Left ventricle myocardium inferior (tissue), 1 donor: ENCODE results near the gene VIPR1. TPM values are rescaled to one million over a fixed set of nuclear protein-coding genes. Genes with fewer than 3 reads are reported as not detected.

ENCODE experiments used
- DNase-seq: peaks from one replicate; pipeline ENCODE4 v3.0.0-alpha.2; 2020
- H3K27ac ChIP-seq: fragments of 200-600 bp; replicated peaks from 2 replicates; pipeline ENCODE4 v1.8.0; 2021
- H3K27me3 ChIP-seq: fragments of 200-600 bp; 2 replicates; pipeline ENCODE4 v1.8.0; 2021; ENCODE audit warnings: low read depth
- H3K36me3 ChIP-seq: fragments of 200-600 bp; 2 replicates; pipeline ENCODE4 v1.8.0; 2021
- H3K4me1 ChIP-seq: fragments of 200-600 bp; 2 replicates; pipeline ENCODE4 v1.8.0; 2021
- H3K4me3 ChIP-seq: fragments of 200-600 bp; 2 replicates; pipeline ENCODE4 v1.8.0; 2021; ENCODE audit warnings: mild to moderate bottlenecking, moderate library complexity
- H3K9me3 ChIP-seq: fragments of 200-600 bp; replicated peaks from 2 replicates; pipeline ENCODE4 v1.8.0; 2021
- CTCF ChIP-seq: fragments of 200-600 bp; IDR thresholded peaks from 2 replicates; pipeline ENCODE4 v1.8.0; 2021; ENCODE audit warnings: antibody characterized with exemption, mild to moderate bottlenecking, borderline replicate concordance
- intact Hi-C: fragments of 100-400 bp; cut with micrococcal nuclease; formaldehyde crosslinking; loops from one replicate; pipeline ENCODE4 v1.11.0; 2022
- total RNA-seq: library from RNA; stranded (reverse); fragmentation: NEBNext Ultra II Directional; extraction: Animal tissue kit (Norgen Biotek cat#: 25700); gene quantifications from one replicate; pipeline ENCODE4 v1.2.1, GENCODE V29; 2021
- donor health status: DM: no; HTN: yes; CAD: no; lungs with severe emphysema.

The VIPR1 gene
- total RNA-seq, 1 donor from 2014 or later = 1.7 TPM

- H3K4me3 ChIP-seq = no peak overlapping the region
- no peak overlapping the region for H3K27ac ChIP-seq
- intact Hi-C loops = no loop called here
- no peaks in the 10 kb centered on the region for H3K9me3 ChIP-seq
- no peak for DNase-seq
- no peak for TF ChIP-seq CTCF
- no peaks in the 10 kb centered on the region for H3K27me3 ChIP-seq
- no peaks in the 10 kb centered on the region for H3K36me3 ChIP-seq
- H3K4me1 ChIP-seq = no peaks in the 10 kb centered on the region
Observed at GRCh38 chr3:42533161-42533897, 30.9 kb downstream of the VIPR1 start.

- H3K27me3 ChIP-seq = no peaks in the 10 kb centered on the region
- no peaks in the 10 kb centered on the region for H3K36me3 ChIP-seq
- no peaks in the 10 kb centered on the region for H3K9me3 ChIP-seq
- no peak overlapping the region for H3K27ac ChIP-seq
- H3K4me3 ChIP-seq = no peak overlapping the region
- peaks cover 15% of the 10 kb centered on the region for H3K4me1 ChIP-seq
- intact Hi-C loops = no loop called here
- DNase-seq = no peak
- peak; percentile 60 for TF ChIP-seq CTCF
Observed at GRCh38 chr3:42535981-42536784, 33.7 kb downstream of the VIPR1 start.

- no peak for TF ChIP-seq CTCF
- no peak overlapping the region for H3K27ac ChIP-seq
Observed at GRCh38 chr3:42537350-42537749, 34.9 kb downstream of the VIPR1 start.

GRCh38 chr3:42539871-42540714 lies 37.6 kb downstream of the VIPR1 start:
- Histone ChIP-seq H3K27me3 (no peaks in the 10 kb centered on the region), H3K4me1 (peaks cover 25% of the 10 kb centered on the region), H3K9me3 (no peaks in the 10 kb centered on the region), H3K36me3 (no peaks in the 10 kb centered on the region), H3K27ac (peak overlapping the region; percentile 67), H3K4me3 (no peak overlapping the region)
- DNase-seq = no peak
- intact Hi-C loops = no loop called here
- peak; percentile 77 for TF ChIP-seq CTCF

More at GRCh38 chr3:42537350-42537749, 34.9 kb downstream of the VIPR1 start:
- no peak for DNase-seq
- H3K4me3 ChIP-seq = no peak overlapping the region
- H3K36me3 ChIP-seq = no peaks in the 10 kb centered on the region
- H3K27me3 ChIP-seq = no peaks in the 10 kb centered on the region
- H3K4me1 ChIP-seq = peaks cover 17% of the 10 kb centered on the region
- intact Hi-C loops = no loop called here
- H3K9me3 ChIP-seq = no peaks in the 10 kb centered on the region

- TF ChIP-seq CTCF = no peak
- no peaks in the 10 kb centered on the region for H3K36me3 ChIP-seq
- no peaks in the 10 kb centered on the region for H3K9me3 ChIP-seq
- H3K4me3 ChIP-seq = no peak overlapping the region
- H3K27ac ChIP-seq = peak overlapping the region; percentile 67
- peak; percentile 41 for DNase-seq
- peaks cover 30% of the 10 kb centered on the region for H3K4me1 ChIP-seq
- no peaks in the 10 kb centered on the region for H3K27me3 ChIP-seq
- intact Hi-C loops = no loop called here
Observed at GRCh38 chr3:42541079-42541478, 38.6 kb downstream of the VIPR1 start.
